HG03457 (cell line): ENCODE measurements around the gene GGT5.
"Not testable (repeated sequence)": the region's sequence is repeated elsewhere in the genome, so short reads cannot be mapped to it uniquely, and the experiment has no call there.

Experiments used
- ATAC-seq: cut with Tn5 transposase; IDR thresholded peaks from one replicate; pipeline ENCODE4 v1.9.1; 2021; ENCODE audit warnings: moderate number of reproducible peaks; ENCODE audit not compliant: unreplicated experiment

GGT5 gene

GRCh38 chr22:24263479-24263878 lies 18.6 kb upstream of the GGT5 start:
- ATAC-seq: not testable (repeated sequence)

- not testable (repeated sequence) for ATAC-seq
Observed at GRCh38 chr22:24262185-24262749, 17.4 kb upstream of the GGT5 start.

DNA sequence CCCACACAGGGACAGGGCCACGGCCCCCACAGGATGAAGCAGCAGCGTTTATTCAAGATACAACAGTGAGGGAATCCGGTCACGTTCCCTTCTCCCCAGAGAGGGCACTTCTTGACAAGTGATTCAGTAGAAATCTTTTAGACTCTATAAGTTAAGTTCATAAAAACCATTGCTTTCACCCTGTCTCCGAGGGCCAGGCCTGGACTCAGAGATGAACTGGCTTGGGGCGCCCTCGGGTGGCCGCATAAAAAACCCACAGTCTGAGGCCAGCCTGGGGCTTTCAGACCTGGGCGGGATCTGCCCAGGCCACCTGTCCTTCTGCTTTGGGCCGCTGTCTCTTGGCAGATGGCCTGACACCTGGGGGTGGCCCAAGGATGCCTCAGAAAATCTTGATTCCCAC lies 14.6 kb upstream of the GGT5 start:
- ATAC-seq: not testable (repeated sequence)

GRCh38 chr22:24256736-24257135 lies 11.9 kb upstream of the GGT5 start:
- ATAC-seq: not testable (repeated sequence)

DNA sequence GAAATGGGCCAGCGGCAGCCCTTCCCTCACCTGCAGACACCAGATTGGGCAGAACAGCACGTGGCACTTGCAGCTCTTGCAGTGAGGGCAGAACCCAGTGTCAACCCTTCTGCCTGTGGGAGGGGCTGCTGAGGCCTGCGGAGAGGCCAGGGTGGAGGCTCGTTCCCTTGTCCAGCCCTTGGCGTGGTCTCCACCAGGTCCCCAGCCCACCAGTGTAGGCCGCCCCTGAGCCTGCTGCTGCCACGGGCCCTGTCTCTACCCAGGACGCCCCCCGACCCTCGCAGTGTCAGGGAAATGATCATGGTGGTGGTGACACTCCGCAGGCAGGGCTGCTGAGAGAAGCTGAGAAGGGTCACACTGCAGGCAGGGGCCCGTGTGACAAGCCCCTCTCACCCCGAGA lies 11.3 kb upstream of the GGT5 start:
- ATAC-seq: not testable (repeated sequence)

DNA sequence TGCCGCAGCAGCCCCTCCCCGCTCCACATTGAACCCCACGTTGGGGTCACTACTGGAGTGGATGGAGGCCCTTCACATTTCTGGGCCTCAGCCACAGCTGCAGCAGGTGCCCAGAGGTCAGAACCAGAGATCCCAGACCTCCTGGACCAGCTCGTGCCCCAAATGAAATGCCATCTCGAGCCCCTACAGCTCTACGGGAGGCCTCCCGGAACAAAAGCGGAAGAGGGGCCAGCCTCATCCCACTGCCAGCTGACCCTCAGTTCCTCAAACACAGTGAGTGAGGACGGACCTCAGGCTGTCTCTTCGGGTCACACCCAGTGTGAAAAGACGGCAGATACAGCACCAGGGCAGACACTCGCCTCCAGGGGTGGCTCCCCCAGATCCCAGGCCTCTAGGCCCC lies 8.2 kb upstream of the GGT5 start:
- not testable (repeated sequence) for ATAC-seq

DNA sequence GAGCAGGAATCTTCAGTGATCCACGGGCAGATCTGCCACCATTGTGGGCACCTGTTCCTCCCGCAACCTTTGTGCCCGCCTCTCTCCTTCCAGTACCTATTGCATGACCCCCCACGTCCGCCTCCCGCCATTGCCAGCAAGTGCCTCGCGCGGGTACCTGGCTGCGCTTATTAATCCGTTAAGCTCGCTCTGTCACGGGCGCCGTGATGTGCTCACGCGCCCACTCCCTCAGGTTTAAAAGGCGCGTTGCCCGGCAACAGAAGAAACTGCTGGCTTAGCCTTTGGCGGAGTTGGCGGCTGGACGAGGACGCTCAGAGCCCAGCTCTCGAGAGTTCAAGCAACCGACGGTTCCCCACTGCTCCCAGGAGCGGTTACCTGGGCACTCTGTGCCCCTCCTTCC lies 6.4 kb upstream of the GGT5 start:
- ATAC-seq: not testable (repeated sequence)

GRCh38 chr22:24249413-24249812 lies 4.5 kb upstream of the GGT5 start:
- ATAC-seq: not testable (repeated sequence)

- ATAC-seq: not testable (repeated sequence)
Observed at GRCh38 chr22:24248611-24249010, 3.7 kb upstream of the GGT5 start.

GRCh38 chr22:24247564-24248344 lies 2.9 kb upstream of the GGT5 start:
- no peak for ATAC-seq

GRCh38 chr22:24247011-24247507 lies 2.2 kb upstream of the GGT5 start:
- ATAC-seq: no peak

GRCh38 chr22:24245584-24246561 lies 991 bp upstream of the GGT5 start:
- not testable (repeated sequence) for ATAC-seq

DNA sequence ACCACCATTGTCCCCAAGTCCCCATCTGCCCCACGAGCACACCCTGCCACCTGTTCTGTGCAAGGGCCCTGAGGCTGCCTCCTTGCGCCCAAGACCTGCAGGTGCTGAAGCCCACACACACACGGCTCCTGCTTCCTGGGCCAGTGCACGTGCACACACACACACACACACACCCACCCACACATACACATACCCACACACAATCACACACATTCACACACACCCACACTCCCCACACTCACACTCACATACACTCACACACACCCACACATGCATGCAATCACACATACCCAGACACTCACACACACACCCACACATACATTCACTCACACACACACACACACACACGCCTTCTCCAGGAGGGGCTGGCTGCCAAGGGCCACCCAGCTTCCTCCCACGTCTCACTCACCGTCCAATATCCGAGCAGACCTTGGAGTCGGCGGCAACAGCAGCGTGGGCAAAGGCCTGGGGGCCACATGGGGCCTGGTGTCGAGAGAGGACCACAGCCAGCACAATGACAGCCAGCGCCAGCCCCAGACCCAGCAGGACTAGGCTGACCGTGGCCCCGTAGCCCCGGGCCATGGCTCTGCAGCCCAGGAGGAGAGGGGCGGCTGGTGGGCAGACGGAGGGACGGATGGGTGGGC lies 616 bp downstream of the GGT5 start:
- ATAC-seq: no peak

DNA sequence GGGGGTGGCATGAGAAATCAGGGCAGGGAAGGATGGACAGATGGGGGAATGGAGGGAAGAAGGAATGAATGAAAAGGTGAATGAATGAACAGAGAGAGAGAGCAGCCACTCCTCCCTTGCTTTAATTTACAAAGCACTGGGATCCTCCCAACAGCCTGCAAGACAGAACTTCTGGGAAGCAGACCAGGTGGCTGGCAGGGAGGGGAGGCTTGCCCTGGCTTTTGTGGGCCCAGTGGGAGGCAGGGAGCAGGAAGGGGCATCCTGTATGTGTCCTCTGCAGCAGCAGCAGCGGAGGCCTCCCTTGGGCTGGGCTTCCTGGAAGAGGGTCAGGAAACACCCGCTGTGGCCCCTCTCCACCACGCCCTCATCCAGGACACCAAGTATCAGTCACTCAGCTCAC lies 1.5 kb downstream of the GGT5 start:
- ATAC-seq: not testable (repeated sequence)

- not testable (repeated sequence) for ATAC-seq
Observed at GRCh38 chr22:24240985-24241692, 3.7 kb downstream of the GGT5 start.

DNA sequence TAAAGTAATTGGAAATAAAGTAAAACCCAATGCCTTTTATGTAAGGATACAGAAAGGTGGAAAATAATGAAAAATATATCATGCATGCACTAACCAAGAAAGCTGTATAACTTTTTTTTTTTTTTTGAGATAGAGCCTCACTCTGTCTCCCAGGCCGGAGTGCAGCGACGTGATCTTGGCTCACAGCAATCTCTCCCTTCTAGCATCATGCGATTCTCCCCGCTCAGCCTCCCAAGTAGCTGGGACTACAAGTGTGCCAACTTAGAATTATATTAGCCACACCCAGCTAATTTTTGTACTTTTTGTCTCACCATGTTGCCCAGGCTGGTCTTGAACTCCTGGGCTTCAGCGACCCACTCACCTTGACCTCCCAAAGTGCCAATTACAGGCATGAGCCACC lies 4.5 kb downstream of the GGT5 start:
- ATAC-seq: no peak

GRCh38 chr22:24238101-24238694 lies 6.7 kb downstream of the GGT5 start:
- not testable (repeated sequence) for ATAC-seq

DNA sequence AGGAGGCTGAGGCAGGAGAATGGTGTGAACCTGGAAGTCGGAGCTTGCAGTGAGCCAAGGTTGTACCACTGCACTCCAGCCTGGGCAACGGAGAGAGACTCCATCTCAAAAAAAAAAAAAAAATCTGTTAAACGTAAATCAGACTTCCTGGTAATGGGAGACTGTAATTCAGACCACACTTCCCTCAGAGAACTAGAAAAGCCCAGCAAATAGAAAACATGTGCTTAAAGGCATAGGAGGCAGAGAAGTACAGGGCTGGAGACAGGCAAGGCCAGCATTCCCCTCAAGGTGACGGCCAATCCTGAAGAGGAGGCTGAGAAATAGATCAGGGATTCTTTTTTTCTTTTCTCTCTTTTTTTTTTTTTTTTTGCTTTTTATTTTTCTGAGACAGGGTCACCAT lies 8.2 kb downstream of the GGT5 start:
- no peak for ATAC-seq

DNA sequence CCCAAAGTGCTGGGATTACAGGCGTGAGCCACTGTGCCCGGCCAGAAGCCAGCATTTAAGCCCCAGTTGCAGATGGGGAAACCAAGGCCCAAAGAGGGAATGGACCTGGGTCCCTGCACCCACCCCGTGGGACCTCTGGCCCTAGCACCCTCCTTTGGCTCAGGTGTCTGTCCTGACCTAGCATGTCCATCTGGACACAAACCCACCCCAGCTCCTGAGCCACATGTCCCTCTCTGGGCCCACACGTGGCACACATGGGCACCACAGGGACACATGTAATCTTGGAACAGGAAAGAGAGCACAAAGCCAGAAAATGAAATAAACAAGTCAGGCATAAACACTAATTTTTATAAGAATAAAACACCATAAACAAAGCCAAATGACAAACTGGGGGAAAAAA lies 9.6 kb downstream of the GGT5 start:
- ATAC-seq: no peak

DNA sequence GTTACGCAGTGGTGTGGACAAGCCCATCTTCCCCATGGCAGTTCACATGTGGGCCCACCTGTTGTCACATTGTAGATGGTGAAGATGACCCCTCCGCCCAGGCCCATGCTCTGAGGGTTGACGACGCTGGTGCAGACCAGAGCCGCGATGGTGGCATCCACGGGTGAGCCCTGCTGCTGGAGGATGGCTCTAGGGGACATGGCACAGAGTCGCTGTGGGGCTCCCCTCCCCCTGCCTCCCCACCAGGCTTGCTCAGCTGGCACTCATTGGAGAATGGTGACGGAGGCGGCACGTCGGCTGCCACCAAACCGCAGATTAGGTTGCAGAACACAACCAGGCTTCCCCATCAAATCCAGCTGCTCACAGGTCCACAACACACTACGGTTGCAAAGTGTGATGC lies 11.1 kb downstream of the GGT5 start:
- no peak for ATAC-seq
